T1000 (cell line): ENCODE results near the gene LMBR1.
"Not testable (repeated sequence)": the region's sequence is repeated elsewhere in the genome, so short reads cannot be mapped to it uniquely, and the experiment has no call there.

Source experiments
- DNase-seq: peaks from one replicate; lab custom pipeline; 2025; ENCODE audit warnings: mixed read lengths; lab: John Stamatoyannopoulos, UW

The LMBR1 gene

DNA sequence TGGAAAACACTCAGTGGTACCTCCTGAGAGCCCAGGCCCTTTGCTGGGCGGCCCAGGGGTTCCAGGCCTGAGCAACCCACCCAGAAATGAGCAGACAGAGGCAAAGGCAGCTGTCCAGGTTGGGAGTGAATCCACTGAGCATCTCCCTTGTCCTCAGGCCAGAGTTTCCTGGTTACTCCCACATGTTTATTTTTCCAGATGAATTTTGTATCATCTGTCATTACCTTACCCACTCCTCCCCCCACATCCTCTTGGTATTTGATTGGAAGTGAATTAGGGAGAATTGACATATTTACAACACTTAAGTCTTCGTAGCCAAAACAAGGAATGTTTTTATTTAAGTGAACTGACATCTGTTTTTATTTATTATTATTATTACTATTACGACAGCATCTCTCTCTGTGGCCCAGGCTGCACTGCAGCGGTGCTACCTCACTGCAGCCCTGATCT is 13.2 kb upstream of the LMBR1 start:
- DNase-seq: no peak

- DNase-seq: no peak
Measured at GRCh38 chr7:156903232-156903909, 10.4 kb upstream of the LMBR1 start.

- DNase-seq: not testable (repeated sequence)
Measured at GRCh38 chr7:156900093-156900492, 7.1 kb upstream of the LMBR1 start.

- DNase-seq: no peak
Measured at GRCh38 chr7:156898938-156899337, 6.0 kb upstream of the LMBR1 start.

DNA sequence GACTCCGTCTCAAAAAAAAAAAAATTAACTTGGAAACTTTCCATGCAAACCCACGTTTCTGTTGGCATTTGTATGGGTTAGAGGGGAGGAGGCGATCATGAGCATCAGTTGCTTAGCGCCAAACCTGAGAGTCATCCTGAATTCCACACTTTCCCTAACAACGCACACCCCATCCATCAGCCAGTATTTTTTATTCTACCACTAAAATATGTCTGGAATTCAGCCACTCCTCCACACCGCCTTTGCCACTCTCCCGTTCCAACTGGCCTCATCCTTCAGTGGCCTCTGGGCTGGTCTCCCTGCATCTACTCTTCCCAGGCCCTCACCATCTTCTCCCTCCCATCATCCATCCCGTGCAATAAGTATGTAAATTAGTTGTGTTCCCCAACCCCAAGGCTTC is 4.7 kb upstream of the LMBR1 start:
- DNase-seq: no peak

GRCh38 chr7:156896388-156897022 is 3.5 kb upstream of the LMBR1 start:
- no peak for DNase-seq

DNA sequence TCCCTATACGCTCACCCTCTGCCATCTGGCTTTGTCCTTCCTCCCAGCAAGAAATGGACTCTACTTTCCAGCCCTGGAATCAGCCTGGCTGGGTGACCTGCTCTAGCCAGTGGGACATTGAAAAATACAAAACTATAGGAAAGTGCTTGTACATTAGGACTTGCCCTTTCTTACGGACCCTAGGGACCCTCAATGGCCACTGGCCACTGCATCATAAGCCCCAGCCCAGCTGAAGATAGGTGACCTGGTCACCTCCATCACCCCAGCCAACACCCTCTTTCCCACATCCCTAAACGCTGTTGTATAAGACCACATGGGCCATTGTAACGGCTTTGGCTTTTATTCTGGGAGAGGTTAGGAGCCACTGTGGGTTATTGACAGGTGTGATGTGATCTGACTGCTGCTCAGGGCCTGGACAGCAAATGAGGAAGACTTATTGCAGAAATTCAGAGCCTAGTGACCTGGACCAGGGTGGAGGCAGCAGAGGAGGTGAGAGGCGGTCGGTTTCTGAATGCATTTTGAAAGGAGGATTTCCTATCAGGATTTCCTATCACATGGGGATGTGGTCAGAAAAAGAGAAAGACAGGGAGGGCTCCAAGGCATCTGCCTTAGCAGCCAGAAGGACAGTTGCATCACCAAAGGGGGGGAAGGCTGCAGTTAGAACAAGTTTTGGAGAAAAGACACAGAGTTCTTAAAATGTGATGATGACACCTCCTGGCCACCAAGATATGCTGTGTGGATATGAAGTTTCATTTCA is 2.2 kb upstream of the LMBR1 start:
- DNase-seq: no peak

DNA sequence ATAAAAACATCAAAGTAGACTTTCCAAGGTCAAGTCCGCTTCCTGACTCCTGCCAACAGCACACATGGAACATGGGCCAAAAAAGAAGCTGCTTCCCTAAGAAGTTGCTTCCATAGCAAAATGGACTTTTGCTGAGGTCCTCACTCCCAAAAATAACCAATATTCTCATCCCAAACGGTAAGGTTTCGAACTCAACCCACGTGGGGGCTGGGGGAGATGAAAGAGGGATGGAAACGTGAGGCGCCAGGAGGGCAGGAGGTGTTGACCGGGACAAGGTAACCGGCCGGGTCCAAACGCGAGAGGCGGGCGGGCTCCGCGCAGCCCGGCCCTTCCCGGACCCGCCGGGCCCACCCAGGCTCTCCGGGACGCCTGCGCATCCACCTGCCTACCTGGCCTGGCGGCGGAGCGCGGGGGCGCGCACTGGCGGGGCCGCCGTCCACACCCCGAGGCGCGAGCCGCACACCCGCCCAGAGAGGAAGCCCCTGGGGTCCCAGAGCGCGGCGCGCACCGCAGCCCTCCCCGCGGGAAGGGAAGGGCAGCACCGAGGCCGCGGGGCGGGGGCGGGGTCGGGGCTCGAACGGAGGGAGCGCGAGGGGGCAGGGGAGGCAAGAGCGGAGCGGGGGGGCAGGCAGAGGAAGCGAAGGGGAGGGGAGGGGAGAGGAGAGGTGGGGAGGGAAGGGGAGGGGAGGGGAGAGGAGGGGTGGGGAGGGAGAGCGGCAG is 742 bp downstream of the LMBR1 start:
- DNase-seq: peak; percentile 25

GRCh38 chr7:156889746-156890145 is 3.2 kb downstream of the LMBR1 start:
- DNase-seq: no peak

GRCh38 chr7:156889089-156889488 is 3.9 kb downstream of the LMBR1 start:
- no peak for DNase-seq

GRCh38 chr7:156886020-156886795 is 6.8 kb downstream of the LMBR1 start:
- no peak for DNase-seq

- DNase-seq: no peak
Measured at GRCh38 chr7:156881679-156882078, 11.3 kb downstream of the LMBR1 start.

DNA sequence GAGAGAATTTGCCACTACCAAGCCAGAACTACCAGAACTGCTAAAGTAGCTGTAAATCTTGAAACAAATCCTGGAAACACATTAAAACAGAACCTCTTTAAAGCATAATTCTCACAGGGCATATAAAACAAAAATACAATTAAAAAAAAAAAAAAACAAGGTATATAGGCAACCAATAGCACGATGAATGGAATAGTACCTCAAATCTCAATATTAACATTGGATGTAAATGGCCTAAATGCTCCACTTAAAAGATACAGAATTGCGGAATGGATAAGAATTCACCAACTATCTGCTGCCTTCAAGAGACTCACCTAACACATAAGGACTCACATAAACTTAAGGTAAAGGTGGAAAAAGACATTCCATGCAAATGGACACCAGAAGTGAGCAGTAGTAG is 17.2 kb downstream of the LMBR1 start:
- no peak for DNase-seq

DNA sequence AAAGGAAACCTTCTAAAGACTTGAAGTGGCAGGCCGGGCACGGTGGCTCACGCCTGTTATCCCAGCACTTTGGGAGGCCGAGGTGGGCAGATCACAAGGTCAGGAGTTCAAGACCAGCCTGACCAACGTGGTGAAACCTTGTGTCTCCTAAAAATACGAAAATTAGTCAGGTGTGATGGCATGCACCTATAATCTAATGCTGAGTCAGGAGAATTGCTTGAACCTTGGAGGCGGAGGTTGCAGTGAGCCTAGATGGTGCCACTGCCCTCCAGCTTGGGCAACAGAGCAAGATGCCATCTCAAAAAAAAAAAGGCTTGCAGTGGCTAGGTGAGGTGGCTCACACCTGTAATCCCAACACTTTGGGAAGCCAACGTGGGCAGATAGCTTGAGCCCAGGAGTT is 24.6 kb downstream of the LMBR1 start:
- DNase-seq: not testable (repeated sequence)

GRCh38 chr7:156865493-156865892 is 27.5 kb downstream of the LMBR1 start:
- DNase-seq: no peak

DNA sequence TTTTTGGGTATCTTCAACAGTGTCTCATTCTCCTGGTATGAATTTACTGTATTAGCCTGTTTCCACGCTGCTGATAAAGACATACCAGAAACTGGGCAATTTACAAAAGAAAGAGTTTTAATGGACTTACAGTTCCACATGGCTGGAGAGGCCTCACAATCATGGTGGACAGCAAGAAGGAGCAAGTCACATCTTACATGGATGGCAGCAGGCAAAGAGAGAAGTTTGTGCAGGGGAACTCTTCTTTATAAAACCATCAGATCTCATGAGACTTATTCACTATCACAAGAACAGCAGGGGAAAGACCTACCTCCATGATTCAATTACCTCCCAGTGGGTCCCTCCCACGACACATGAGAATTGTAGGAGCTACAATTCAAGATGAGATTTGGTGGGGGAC is 31.0 kb downstream of the LMBR1 start:
- DNase-seq: not testable (repeated sequence)

GRCh38 chr7:156861212-156861611 is 31.8 kb downstream of the LMBR1 start:
- no peak for DNase-seq

DNA sequence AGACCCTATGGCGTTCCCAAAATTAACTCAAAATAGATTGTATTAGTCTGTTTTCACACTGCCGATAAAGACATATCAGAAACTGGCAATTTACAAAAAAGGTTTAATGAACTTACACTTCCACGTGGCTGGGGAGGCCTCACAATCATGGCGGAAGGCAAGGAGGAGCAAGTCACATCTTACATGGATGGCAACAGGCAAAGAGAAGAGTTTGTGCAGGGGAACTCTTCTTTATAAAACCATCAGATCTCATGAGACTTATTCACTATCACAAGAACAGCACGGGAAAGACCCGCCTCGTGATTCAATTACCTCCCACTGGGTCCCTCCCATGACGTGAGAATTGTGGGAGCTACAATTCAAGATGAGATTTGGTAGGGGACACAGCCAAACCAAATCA is 32.9 kb downstream of the LMBR1 start:
- not testable (repeated sequence) for DNase-seq

GRCh38 chr7:156858523-156858922 is 34.5 kb downstream of the LMBR1 start:
- no peak for DNase-seq

DNA sequence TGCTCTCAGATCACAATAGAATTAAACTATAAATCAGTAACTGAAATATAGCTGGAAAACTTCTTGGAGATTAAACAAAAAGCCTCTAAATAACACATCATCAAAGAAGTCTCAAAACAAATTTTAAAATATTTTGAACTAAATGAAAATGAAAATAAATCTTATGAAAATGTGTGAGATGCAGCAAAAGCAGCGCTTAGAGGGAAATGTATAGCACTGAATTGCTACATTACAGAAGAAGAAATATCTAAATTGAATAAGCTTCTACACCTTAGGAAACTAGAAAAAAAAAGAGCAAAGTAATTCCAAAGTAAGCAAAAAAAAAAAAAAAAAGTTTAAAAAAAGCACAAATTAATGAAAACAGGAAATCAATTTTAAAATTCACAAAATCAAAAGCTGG is 35.2 kb downstream of the LMBR1 start:
- DNase-seq: no peak

DNA sequence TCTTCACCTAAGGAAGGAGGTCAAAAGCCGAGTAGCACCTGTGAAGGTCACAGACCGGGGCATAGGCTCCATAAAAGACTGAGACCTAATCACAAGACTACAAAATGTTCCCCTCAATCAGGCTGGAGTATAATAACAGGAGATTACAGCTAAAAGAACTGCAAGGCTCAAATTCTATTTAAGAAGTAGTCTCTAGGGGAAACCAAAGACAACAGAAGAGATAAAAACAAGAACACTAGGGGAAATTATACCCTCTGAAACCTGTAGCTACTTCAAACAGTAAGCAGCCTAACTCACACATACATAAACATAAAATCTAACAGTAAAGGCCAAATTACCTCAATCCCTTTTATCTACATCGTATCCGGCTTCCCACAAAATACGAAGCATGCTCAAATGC is 38.3 kb downstream of the LMBR1 start:
- DNase-seq: no peak

- DNase-seq: no peak
Measured at GRCh38 chr7:156848979-156849378, 44.0 kb downstream of the LMBR1 start.
